ENCODE results near the gene JAG2.

Gene JAG2

DNA sequence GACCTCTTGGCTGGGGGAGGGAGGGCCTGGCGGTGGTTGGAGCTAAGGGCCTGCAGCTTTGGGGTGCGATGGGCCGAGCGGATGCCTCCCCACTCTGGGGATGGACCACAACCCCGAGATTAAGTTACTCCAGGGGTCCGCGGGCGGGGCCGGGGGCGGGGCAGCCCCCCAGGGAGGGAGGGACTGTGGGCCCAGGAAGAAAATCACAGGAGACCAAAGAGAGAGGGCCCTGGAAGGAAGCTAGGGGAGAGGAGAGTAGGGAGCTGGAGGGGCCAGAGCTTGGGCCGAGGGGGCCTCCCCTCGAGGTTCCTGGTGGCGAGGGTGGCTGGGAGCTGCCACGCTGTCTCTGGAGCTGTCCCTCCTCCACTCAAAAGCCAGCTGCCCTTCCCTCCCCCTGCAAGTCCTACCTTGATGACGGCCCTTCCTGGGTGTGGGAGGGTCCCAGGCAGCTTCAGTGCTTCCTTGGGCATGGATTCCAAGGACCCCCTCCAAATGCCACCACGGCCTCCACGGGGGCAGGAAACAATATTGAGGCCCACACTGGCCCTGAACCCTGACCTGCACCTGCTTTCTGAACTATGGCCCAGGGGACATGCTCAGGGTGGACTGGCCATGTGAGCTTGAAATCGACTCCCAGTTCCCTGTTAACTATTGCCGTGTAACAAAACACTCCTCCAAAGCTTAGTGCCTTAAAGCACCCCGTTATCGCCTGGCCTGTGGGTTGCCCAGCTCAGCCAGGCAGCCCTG, 13.1 kb upstream of the JAG2 start:
- no peak for DNase-seq

DNA sequence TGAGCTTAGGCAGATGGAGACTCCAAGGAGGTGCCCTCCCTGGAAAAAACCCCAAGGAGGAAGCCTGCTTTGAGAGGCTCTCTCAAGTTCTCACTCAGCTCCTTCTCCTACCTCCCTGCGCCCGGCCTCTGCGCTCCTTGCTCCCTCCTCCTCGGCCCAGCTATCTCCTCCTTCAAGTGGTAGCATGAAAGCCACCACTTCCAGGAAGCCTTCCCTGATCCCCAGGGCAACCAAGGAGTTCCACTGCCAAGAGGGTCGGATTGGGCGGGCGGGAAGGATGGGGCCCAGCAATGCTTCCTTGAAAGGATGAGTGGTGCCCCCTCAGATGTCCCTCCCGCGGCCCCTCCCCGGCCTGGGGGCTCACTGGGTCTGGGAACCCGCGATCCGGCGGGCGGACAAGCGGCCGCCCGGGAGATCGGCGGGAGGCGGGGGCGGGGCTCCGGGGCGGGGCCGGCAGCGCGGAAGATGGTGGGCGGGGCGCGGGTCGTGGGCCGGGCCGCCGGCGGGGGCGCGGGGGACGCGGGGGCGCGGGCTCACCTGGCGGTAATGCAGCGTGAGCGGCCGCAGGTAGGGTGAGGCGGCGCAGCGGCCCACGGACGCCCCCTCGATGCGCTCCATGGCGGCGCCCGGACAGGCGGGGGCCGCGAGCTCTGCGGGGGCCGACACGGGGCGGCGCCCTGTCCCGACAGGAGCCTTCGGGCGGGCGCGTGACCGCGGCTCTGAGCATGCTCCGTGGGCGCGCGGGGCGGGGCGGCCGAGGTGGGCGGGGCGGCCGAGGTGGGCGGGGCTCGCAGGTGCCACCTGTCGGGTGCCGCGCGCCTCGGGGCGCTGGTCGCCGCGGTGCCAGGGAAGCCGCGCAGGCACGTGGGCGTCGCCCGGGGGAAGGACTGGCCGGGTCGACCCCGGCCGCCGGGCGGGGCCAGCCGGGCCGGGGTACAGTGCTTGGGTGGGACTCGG, 12.3 kb upstream of the JAG2 start, which contains the start of gene NUDT14:
Gene NUDT14 (minus strand): TSS at position 721 of the 957 bp plus-strand sequence. CDS start 103 bp downstream, at position 618.
- DNase-seq = peak; percentile 77

GRCh38 chr14:105179191-105179590, 10.6 kb upstream of the JAG2 start:
- DNase-seq = no peak

DNA sequence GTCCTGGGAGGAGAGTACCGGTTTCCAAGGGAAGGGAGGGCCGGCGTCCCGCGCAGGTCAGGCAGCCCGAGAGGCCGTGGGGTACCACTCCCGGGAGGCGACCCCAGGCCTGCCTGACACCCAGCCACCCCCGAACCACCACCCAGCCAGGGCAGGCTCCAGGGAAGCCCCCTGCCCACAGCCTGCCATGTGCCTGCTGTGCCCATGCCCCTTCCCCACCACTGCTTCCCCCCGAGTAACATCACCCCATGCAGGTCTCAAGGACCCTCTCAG, 10.2 kb upstream of the JAG2 start:
- no peak for DNase-seq

DNA sequence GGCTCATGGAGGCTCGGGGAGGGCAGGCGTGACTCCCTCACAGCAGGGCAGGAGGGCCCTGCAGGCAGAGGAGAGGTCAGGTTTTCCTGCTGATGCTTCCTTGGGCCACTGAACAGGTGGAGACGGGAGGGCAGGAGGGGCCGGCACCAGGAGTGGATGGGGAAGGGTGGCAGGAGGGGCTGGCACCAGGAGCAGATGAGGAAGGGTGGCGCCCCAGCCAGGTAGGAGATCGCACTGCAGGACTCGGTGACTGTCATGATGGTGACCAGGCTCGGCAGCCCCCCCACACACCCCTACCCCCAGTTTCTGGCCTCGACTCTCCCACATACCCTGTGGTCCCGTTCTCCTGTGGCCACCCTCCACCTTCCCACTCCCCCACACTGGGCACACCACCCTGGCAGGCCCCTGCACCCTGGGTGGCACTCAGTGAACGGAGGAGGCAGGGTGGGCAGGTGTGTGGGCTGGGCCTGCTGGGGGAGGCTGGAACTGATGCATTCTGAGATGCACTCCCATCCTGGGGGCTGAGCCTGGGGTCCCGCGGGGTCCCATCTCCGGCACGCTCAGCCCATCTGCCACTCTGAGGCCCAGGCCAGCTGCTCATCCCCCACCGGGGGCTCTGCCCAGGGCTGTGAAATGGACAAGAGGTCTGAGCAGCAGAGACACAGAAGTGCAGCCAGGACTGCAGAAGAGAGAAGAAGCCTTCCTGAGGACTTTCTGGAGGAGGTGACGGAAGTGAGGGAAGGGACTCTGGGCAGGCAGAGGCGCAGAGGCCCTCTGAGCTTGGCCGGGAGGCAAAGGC, 9.7 kb upstream of the JAG2 start:
- no peak for DNase-seq

- DNase-seq = no peak
Measured at GRCh38 chr14:105177082-105177481, 8.5 kb upstream of the JAG2 start.

DNA sequence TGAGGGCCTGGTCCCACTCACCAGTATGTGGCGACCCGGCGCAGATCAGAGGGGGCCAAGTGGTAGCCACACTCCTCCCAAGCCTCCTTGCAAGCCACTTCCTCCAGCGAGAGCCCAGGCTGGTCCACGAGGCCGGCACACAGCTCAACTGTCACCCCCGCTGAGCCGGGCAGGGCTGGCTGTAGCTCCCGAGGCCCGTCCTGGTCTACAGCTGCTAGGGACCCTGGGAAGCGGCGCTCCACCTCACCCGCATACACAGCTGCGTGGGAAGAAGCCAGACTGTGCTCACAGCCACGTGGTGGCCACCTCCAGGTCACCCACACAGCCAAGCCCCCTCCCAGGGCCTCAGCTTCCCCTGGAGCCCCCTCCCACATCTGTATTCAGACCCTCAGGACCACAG, 7.9 kb upstream of the JAG2 start:
- no peak for DNase-seq

GRCh38 chr14:105173901-105174894, 5.6 kb upstream of the JAG2 start:
- no peak for DNase-seq

DNA sequence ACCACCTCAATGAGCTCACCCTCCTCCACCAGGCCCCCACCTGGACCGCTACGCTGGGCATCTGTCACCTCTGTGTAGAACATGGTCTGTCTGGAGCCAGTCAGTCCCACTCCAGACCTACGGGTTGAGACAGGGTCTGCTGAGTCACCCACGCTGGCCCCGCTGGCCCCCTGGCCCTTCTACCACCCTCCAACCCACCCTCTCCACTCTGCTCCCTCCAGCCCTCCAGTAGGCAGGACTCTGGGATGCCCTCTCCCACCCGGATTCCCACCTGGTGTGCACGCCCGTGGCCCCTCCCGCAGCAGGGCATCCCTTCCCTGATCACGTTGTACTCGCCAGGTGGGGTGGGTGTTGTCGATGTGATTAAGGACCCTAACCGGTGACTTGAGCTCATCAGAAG, 4.6 kb upstream of the JAG2 start:
- no peak for DNase-seq

GRCh38 chr14:105172476-105172875, 3.9 kb upstream of the JAG2 start:
- no peak for DNase-seq

GRCh38 chr14:105171004-105171673, 2.6 kb upstream of the JAG2 start:
- DNase-seq = no peak

DNA sequence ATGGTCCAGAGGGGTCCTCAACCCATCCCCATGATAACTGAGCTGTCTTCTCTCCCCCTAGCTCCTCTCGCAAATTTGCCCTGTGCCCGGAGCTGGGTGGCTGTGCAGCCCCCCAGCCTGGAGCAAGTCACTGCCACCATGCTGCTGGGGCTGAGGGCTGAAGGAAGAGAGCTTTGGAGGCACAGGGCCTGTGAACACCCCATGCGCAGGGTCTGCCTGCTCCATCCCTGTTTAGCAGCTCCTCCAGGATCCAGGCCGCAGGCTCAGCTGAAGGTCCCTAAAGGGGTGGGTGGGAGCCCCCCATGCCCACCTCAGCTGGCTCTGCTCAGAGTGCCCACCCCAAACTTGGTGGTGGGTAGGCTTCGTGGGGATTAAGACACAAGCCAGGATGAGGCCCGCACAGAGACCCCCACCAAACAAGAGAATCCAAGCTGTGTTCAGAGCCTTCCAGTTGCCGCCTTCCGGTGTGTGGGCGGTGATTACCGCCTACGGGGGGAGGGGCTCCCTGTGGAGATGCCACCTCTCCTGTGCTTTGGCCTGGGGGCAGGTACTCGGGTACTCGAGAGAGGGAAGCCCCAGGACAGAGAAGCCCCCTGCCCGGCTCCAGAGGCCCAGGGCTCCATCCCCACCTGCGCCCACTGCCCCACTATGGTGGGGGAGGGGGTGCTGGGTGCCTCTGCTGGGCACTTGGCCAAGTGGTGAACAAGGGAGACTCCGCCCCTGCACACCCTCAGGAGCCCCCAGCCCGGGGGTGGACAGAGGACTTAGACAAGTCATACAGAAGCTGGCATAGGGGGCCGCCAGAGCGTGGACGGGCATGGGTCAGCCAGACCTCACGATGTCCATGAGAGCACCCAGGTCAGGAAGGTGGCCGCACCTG, 1.4 kb upstream of the JAG2 start:
- DNase-seq = no peak

DNA sequence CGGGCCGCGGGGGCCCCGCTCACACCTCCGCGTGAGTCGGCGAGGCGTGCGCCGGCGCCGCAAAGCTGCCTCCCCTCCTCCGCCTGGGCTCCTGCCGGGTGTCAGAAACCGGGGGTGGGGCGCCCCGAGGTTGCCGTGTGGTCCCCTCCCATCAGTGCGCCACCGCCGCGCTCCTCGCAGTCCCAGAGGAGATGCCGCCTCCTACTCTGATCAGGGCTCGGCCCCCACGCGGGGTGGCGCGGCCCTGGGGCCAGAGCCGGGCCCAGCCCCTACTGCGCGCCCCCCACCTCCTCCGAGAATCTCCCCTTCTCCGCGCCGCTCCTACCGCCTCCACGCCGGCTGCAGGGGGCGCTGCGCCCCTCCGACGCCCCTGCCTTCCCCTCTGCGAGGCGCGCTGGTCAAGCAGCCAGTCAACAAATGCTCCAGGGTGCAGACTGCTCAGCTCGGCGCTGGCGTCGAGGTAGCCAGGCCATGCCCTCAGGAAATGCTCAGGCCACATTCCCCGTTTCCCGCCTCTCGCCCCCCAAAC, 467 bp upstream of the JAG2 start:
- DNase-seq = peak; percentile 81

- DNase-seq = no peak
Measured at GRCh38 chr14:105168093-105168420, 519 bp downstream of the JAG2 start.

DNA sequence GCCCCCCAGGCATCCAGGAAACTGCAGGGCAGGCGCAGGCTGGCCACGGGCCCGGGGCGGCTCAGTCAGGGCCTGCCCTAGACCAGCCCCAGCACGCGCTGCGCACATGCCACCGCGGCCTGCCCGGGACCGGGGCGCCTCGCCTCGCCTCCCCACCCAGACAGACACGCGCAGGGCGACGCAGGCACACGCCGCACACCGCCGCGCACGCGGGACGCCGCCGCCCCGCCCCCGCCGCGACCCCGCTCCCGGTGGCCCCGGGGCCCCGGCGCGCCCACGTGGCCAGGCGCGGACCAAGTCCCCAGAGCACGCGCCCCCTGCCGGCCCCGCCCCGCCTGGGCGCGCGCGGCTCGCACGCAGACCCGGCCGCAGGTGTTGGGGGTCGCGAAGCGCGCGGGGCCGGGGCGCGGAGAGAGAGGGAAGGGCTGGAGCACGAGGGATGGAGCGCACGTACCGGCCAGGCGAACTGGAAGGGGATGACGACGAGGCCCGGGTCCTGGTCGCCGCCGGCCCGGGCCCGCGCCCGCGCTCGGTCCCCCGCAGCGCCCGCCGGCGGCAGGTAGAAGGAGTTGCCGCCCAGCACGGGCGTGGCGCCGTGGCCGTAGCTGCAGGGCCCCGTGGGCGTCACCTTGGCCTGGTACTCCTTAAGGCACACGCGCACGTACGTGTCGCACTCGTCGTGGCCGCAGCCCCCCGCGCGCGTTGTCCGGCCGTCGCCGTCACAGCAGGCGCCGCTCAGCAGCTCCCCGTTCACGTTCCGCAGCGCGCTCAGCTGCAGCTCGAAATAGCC, 1.1 kb downstream of the JAG2 start:
- peak; percentile 59 for DNase-seq

- no peak for DNase-seq
Measured at GRCh38 chr14:105166571-105167302, 1.8 kb downstream of the JAG2 start.

- no peak for DNase-seq
Measured at GRCh38 chr14:105165761-105166485, 2.7 kb downstream of the JAG2 start.

DNA sequence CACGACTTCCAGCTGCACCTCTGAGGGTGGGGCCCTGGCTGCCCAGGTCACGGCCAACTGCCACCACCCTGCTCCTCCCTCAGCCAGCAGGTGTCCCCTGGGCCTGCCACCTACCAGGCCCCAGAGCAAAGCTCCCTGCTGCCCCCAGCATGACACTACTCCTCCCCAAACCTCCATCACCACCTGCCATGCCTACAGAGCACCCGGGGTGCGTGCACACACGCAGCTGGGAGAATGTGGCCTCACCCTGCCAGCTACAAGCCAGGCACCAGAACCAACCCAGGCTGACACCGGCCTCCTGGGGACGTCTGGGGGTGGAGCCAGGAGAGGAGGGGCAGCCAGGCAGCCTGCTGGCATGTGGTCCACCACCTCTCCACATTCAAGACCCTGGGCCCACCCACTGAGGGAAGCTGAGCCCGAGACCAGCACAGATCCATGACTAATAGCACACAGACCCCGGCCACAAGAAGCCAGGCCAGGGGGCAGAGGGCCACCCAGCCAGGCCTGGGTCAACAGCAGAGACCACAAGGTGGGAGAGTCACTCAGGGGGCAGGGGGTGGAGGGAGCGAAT, 3.4 kb downstream of the JAG2 start:
- no peak for DNase-seq

Measured in eye (tissue), 1 donor.